SK-N-SH (cell line): Measurements from ENCODE around the gene ARAP3. TPM values are rescaled to one million over a fixed set of nuclear protein-coding genes. Genes with fewer than 3 reads are reported as not detected.

Experiments used
- CTCF ChIA-PET: fragments of 300-600, 350-600 bp; formaldehyde crosslinking; extraction: SDS; loops from one replicate; lab custom pipeline; 2021; lab: Yijun Ruan, JAX
- POLR2A ChIA-PET: fragments of 350-600 bp; sonication (Branson Sonifier 250); formaldehyde crosslinking; extraction: SDS; loops from one replicate; lab custom pipeline; 2020; ENCODE audit warnings: antibody characterized with exemption, inconsistent platforms; lab: Yijun Ruan, JAX
- DNase-seq: peaks from one replicate; pipeline ENCODE4 v3.0.0; 2012
- H2AFZ ChIP-seq: fragments of 200-600 bp; sonication (generic); 2 replicates; pipeline ENCODE4 v1.8.1; 2016; ENCODE audit warnings: antibody characterized with exemption, mild to moderate bottlenecking, low read depth
- H3F3A ChIP-seq: fragments of 200-600 bp; sonication (generic); replicated peaks from 2 replicates; pipeline ENCODE3; 2016; ENCODE audit warnings: antibody characterized with exemption, mild to moderate bottlenecking; ENCODE audit not compliant: insufficient read depth
- H3K27ac ChIP-seq, 2 experiments: fragments of 200-500 bp in 1 of 2; fragments of 200-600 bp in 1 of 2; sonication (Bioruptor generic) in 1 of 2; sonication (generic), shearing (Covaris generic) in 1 of 2; 2 replicates each; pipeline versions ENCODE4 v1.5.1 to v1.6.1; 2014 to 2016; ENCODE audit warnings: low read depth in 2 of 2, inconsistent platforms in 1 of 2, low read length in 1 of 2, mild to moderate bottlenecking in 1 of 2, mixed read lengths in 1 of 2
- H3K27me3 ChIP-seq: fragments of 200-600 bp; sonication (generic), shearing (Covaris generic); 2 replicates; pipeline ENCODE4 v1.6.1; 2016; ENCODE audit warnings: mixed run types; ENCODE audit not compliant: insufficient read depth
- H3K36me3 ChIP-seq, 2 experiments: fragments of 200-500 bp in 1 of 2; fragments of 200-600 bp in 1 of 2; sonication (Bioruptor generic) in 1 of 2; sonication (generic) in 1 of 2; replicated peaks in 1 of 2; 2 replicates each; pipeline versions ENCODE3 to v1.5.1; 2014 to 2016; ENCODE audit warnings: low read length in 1 of 2, mild to moderate bottlenecking in 1 of 2; ENCODE audit not compliant: insufficient read depth in 2 of 2, control insufficient read depth in 1 of 2
- H3K4me1 ChIP-seq, 2 experiments: fragments of 200-500 bp in 1 of 2; fragments of 200-600 bp in 1 of 2; sonication (Bioruptor generic) in 1 of 2; sonication (generic), shearing (Covaris generic) in 1 of 2; 2 replicates each; pipeline versions ENCODE4 v1.5.1 to v1.6.1; 2014 to 2016; ENCODE audit warnings: low read depth in 1 of 2, low read length in 1 of 2, mixed run types in 1 of 2; ENCODE audit not compliant: insufficient read depth in 2 of 2, control insufficient read depth in 1 of 2
- H3K4me2 ChIP-seq: fragments of 200-600 bp; sonication (generic), shearing (Covaris generic); 2 replicates; pipeline ENCODE4 v1.6.1; 2017; ENCODE audit warnings: mixed run types
- H3K4me3 ChIP-seq, 2 experiments: fragments of 200-500 bp in 1 of 2; fragments of 200-600 bp in 1 of 2; sonication (Bioruptor generic) in 1 of 2; sonication (generic), shearing (Covaris generic) in 1 of 2; 2 replicates each; pipeline versions ENCODE4 v1.5.1 to v1.8.1; 2014 to 2016; ENCODE audit warnings: low read depth in 2 of 2, inconsistent platforms in 1 of 2, low read length in 1 of 2, mild to moderate bottlenecking in 1 of 2, mixed read lengths in 1 of 2, moderate library complexity in 1 of 2
- H3K79me2 ChIP-seq: fragments of 200-600 bp; sonication (generic); 2 replicates; pipeline ENCODE4 v1.8.1; 2017; ENCODE audit warnings: mild to moderate bottlenecking; ENCODE audit not compliant: insufficient read depth
- H3K9ac ChIP-seq: fragments of 200-600 bp; sonication (generic); 2 replicates; pipeline ENCODE4 v1.6.1; 2017; ENCODE audit warnings: mixed run types
- H3K9me2 ChIP-seq: fragments of 200-600 bp; sonication (generic); 2 replicates; pipeline ENCODE4 v1.6.1; 2017; ENCODE audit warnings: mixed run types
- H3K9me3 ChIP-seq: fragments of 200-600 bp; sonication (generic); 2 replicates; pipeline ENCODE4 v1.6.1; 2017; ENCODE audit warnings: mixed run types, mild to moderate bottlenecking, moderate library complexity
- H4K20me1 ChIP-seq: fragments of 200-600 bp; sonication (generic); 2 replicates; pipeline ENCODE4 v1.6.1; 2017; ENCODE audit warnings: mild to moderate bottlenecking, mixed run types; ENCODE audit not compliant: insufficient read depth
- ELF1 ChIP-seq: IDR thresholded peaks from 2 replicates; pipeline ENCODE4 v1.4.0; 2012
- FOXJ3 ChIP-seq: sonication (generic); formaldehyde crosslinking; IDR thresholded peaks from 2 replicates; pipeline ENCODE4 v1.5.1; 2020; ENCODE audit warnings: mild to moderate bottlenecking, missing genetic modification reagents
- FOXM1 ChIP-seq: IDR thresholded peaks from 2 replicates; pipeline ENCODE4 v1.4.0; 2012; ENCODE audit warnings: low read depth, mild to moderate bottlenecking
- GABPA ChIP-seq: IDR thresholded peaks from 2 replicates; pipeline ENCODE4 v1.4.0; 2012; ENCODE audit warnings: low read depth, mild to moderate bottlenecking
- GATA2 ChIP-seq: sonication (generic); formaldehyde crosslinking; IDR thresholded peaks from 2 replicates; pipeline ENCODE4 v1.5.0; 2020; ENCODE audit warnings: mild to moderate bottlenecking, missing genetic modification reagents
- POLR2AphosphoS5 ChIP-seq: IDR thresholded peaks from 2 replicates; pipeline ENCODE4 v1.6.1; 2012; ENCODE audit warnings: low read depth, low read length
- RAD21 ChIP-seq: IDR thresholded peaks from 2 replicates; pipeline ENCODE4 v1.6.1; 2012; ENCODE audit warnings: mild to moderate bottlenecking, low read length
- RFX5 ChIP-seq: IDR thresholded peaks from 2 replicates; pipeline ENCODE4 v1.6.1; 2012; ENCODE audit warnings: mild to moderate bottlenecking, improper control_type of control experiment, low read length
- RXRA ChIP-seq: IDR thresholded peaks from 2 replicates; pipeline ENCODE4 v1.4.0; 2012; ENCODE audit warnings: low read depth, mild to moderate bottlenecking, borderline replicate concordance
- TAF1 ChIP-seq: IDR thresholded peaks from 2 replicates; pipeline ENCODE4 v1.6.1; 2012; ENCODE audit warnings: low read depth, mild to moderate bottlenecking, low read length, moderate library complexity, borderline replicate concordance
- WGBS: methylation state at CpG from one replicate; pipeline ENCODE4 v1.1.6; 2017; ENCODE audit warnings: low lambda C conversion rate; 5-methylcytosine and 5-hydroxymethylcytosine counted together
- polyA plus RNA-seq, 3 experiments: library from polyadenylated mRNA; depleted of rRNA; stranded (reverse); fragments of >200 nt; gene quantifications; 2 replicates each; pipeline ENCODE4 v1.2.3, GENCODE V29; 2012
- TF ChIP-seq, protein P1 (sequence below): IDR thresholded peaks from 2 replicates; pipeline ENCODE4 v1.4.0; 2012; ENCODE audit warnings: low read depth
- TF ChIP-seq, protein P2 (sequence below): fragments of 150-350 bp; IDR thresholded peaks from 2 replicates; pipeline ENCODE4 v1.6.1; 2017; ENCODE audit warnings: antibody characterized with exemption, low read length, low read depth, borderline replicate concordance
- TF ChIP-seq, protein P3 (sequence below): IDR thresholded peaks from 2 replicates; pipeline ENCODE4 v1.6.1; 2012; ENCODE audit warnings: mild to moderate bottlenecking, low read depth, low read length, moderate library complexity

Gene ARAP3
- polyA plus RNA-seq, 1 of the 3 experiments (the other 2 are of a cell fraction) = 6.5 TPM

DNA sequence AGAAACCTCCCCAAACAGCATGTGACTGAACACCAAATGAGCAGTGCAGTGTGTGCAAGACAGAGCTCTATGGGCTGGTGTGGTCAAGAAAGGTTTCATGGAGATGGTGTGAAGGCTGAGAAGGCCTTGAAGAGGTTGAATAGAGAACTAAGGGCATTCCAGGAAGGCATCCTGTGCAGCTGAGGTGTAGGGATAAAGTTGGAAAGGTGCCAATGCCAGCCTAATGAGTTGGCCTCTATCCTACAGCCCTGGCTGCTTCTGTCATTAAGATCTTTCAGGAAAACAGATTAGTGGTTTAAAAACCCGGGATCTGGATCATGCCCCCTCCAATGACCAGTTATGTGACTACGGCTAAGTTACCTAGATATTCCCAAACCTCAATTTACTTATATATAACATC lies 49.4 kb downstream of the ARAP3 start:
- Histone ChIP-seq H3K9ac (no peak overlapping the region), H3K9me2 (no peaks in the 10 kb centered on the region), H2AFZ (no peak overlapping the region), H3K4me3 (no peak overlapping the region), H3K36me3 (peaks cover 39 to 47% of the 10 kb centered on the region in 2 experiments), H3K9me3 (no peaks in the 10 kb centered on the region), H3K27me3 (no peaks in the 10 kb centered on the region), H3K4me1 (peaks cover 5 to 15% of the 10 kb centered on the region in 2 experiments; a peak in 3 of 4 replicates), H3K79me2 (peaks cover 66% of the 10 kb centered on the region), H3F3A (no peaks in the 10 kb centered on the region), H3K27ac (no peak overlapping the region), H4K20me1 (peaks cover 13% of the 10 kb centered on the region), H3K4me2 (no peak overlapping the region)
- ChIA-PET CTCF (interaction anchor here (0.6 to 19.7 kb wide), 6 partner anchors 14 to 328 kb away, joined by 3 to 207 read pairs (median 6); partner anchors contain the start of gene DIAPH1), POLR2A (interaction anchor here (1.5 kb wide), 1 partner anchor 13 kb away, joined by 5 read pairs; no protein-coding TSS in a partner anchor)
- TF ChIP-seq RXRA (no peak), GABPA (no peak), FOXM1 (no peak), ELF1 (no peak), RFX5 (no peak), TAF1 (no peak), RAD21 (no peak), POLR2AphosphoS5 (no peak), FOXJ3 (CRISPR knock-in tag) (no peak), GATA2 (CRISPR knock-in tag) (no peak)
- TF ChIP-seq, protein P1, sequence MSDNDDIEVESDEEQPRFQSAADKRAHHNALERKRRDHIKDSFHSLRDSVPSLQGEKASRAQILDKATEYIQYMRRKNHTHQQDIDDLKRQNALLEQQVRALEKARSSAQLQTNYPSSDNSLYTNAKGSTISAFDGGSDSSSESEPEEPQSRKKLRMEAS = no peak
- TF ChIP-seq, protein P2, sequence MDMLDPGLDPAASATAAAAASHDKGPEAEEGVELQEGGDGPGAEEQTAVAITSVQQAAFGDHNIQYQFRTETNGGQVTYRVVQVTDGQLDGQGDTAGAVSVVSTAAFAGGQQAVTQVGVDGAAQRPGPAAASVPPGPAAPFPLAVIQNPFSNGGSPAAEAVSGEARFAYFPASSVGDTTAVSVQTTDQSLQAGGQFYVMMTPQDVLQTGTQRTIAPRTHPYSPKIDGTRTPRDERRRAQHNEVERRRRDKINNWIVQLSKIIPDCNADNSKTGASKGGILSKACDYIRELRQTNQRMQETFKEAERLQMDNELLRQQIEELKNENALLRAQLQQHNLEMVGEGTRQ = no peak
- TF ChIP-seq, protein P3, sequence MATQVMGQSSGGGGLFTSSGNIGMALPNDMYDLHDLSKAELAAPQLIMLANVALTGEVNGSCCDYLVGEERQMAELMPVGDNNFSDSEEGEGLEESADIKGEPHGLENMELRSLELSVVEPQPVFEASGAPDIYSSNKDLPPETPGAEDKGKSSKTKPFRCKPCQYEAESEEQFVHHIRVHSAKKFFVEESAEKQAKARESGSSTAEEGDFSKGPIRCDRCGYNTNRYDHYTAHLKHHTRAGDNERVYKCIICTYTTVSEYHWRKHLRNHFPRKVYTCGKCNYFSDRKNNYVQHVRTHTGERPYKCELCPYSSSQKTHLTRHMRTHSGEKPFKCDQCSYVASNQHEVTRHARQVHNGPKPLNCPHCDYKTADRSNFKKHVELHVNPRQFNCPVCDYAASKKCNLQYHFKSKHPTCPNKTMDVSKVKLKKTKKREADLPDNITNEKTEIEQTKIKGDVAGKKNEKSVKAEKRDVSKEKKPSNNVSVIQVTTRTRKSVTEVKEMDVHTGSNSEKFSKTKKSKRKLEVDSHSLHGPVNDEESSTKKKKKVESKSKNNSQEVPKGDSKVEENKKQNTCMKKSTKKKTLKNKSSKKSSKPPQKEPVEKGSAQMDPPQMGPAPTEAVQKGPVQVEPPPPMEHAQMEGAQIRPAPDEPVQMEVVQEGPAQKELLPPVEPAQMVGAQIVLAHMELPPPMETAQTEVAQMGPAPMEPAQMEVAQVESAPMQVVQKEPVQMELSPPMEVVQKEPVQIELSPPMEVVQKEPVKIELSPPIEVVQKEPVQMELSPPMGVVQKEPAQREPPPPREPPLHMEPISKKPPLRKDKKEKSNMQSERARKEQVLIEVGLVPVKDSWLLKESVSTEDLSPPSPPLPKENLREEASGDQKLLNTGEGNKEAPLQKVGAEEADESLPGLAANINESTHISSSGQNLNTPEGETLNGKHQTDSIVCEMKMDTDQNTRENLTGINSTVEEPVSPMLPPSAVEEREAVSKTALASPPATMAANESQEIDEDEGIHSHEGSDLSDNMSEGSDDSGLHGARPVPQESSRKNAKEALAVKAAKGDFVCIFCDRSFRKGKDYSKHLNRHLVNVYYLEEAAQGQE = no peak
- WGBS = 88% methylated on average over 2 of the region's 2 CpGs
- DNase-seq = no peak
